ENCODE measurements around the gene IL3RA. TPM values are rescaled to one million over a fixed set of nuclear protein-coding genes. Genes with fewer than 3 reads are reported as not detected.

The IL3RA gene
- total and polyA plus RNA-seq, 2 of the 8 experiments (the other 6 are each of a cell fraction or from before 2014, with no cell fraction given): 0.11 TPM; not detected in 1

GRCh38 chrX:1403228-1403627 lies 66.6 kb downstream of the IL3RA start:
- H3K27me3 ChIP-seq (replicated peaks in 1 of 4; ENCODE audit: control insufficient read depth in 3 of 4, extremely low read depth in 1 of 4, insufficient read depth in 3 of 4, low read length in 3 of 4): no peaks in the 10 kb centered on the region
- H3K9ac ChIP-seq (replicated peaks in 1 of 4; ENCODE audit: extremely low read depth in 1 of 4, low read depth in 3 of 4, low read length in 3 of 4): no peak overlapping the region
- 96% methylated on average over 10 of the region's 10 CpGs; no CpG with 5 or more reads in 1 of the 2 experiments for WGBS, 2 experiments (ENCODE audit: extremely low coverage in 1 of 2, insufficient coverage in 1 of 2, insufficient read length in 1 of 2, insufficient replicate concordance in 2 of 2, low coverage in 1 of 2, low lambda C conversion rate in 2 of 2, missing lambda C conversion rate in 1 of 2)
- H3K27ac ChIP-seq (ENCODE audit: low read depth, low read length): no peak overlapping the region
- H4K91ac ChIP-seq (replicated peaks; ENCODE audit: insufficient read length, low read length): no peak overlapping the region
- H4K8ac ChIP-seq (ENCODE audit: extremely low read depth, insufficient read depth, low read length): no peak overlapping the region
- H3K9me3 ChIP-seq (ENCODE audit: insufficient read depth in 2 of 2, low read depth in 1 of 2, low read length in 1 of 2): no peaks in the 10 kb centered on the region
- H3K14ac ChIP-seq (ENCODE audit: insufficient read length): no peak overlapping the region
- DNase-seq (ENCODE audit: low read depth in 1 of 2, low spot score in 2 of 2): no peak
- peaks cover 7 to 26% of the 10 kb centered on the region in 2 experiments for H4K20me1 ChIP-seq (replicated peaks in 1 of 2; ENCODE audit: control insufficient read depth in 1 of 2, insufficient read depth in 2 of 2, low read length in 2 of 2)
- H3K23me2 ChIP-seq (ENCODE audit: low read depth, low read length): peaks cover 41% of the 10 kb centered on the region; the same call in 1 of the 2 replicates
- H3K4me2 ChIP-seq (ENCODE audit: insufficient read depth in 1 of 2, low read depth in 2 of 2, low read length in 2 of 2): no peak overlapping the region
- H3K36me3 ChIP-seq (ENCODE audit: control insufficient read depth in 2 of 4, insufficient read depth in 4 of 4, low read length in 3 of 4): peaks cover 14 to 71% (median 54%) of the 10 kb centered on the region in 4 experiments
- no peak overlapping the region for H3K4ac ChIP-seq (replicated peaks; ENCODE audit: insufficient read length, low read depth, low read length)
- no peak overlapping the region for H2BK5ac ChIP-seq (ENCODE audit: low read depth, low read length)
- no peak overlapping the region for H2BK12ac ChIP-seq (ENCODE audit: low read depth, low read length)
- H4K5ac ChIP-seq (ENCODE audit: insufficient read length, low read depth, low read length): no peak overlapping the region
- H3K23ac ChIP-seq (ENCODE audit: insufficient read length): no peak overlapping the region
- H3K4me1 ChIP-seq (replicated peaks in 1 of 4; ENCODE audit: control insufficient read depth in 3 of 4, insufficient read depth in 4 of 4, low read length in 3 of 4): peaks cover 0 to 9% (median 3%) of the 10 kb centered on the region in 4 experiments; a peak in 4 of 7 replicates
- no peak overlapping the region for H2BK20ac ChIP-seq (ENCODE audit: low read length)
- CTCF ChIA-PET (ENCODE audit: partially characterized antibody): no interaction called here
- no peaks in the 10 kb centered on the region; the same call in 1 of the 2 replicates for H3K79me1 ChIP-seq (ENCODE audit: low read depth, low read length)
- no peak for FAIRE-seq
- no peak overlapping the region for H3K4me3 ChIP-seq (ENCODE audit: extremely low read depth in 1 of 4, insufficient read depth in 2 of 4, low read depth in 3 of 4, low read length in 4 of 4)
- no peaks in the 10 kb centered on the region for H3K79me2 ChIP-seq (ENCODE audit: control insufficient read depth in 1 of 2, insufficient read depth in 2 of 2, low read length in 2 of 2)
- H3K18ac ChIP-seq (ENCODE audit: extremely low read depth, low read length): no peak overlapping the region
- no peak overlapping the region for H2AFZ ChIP-seq (ENCODE audit: low read length)
- H3K56ac ChIP-seq (replicated peaks; ENCODE audit: insufficient read length, low read depth, low read length): no peak overlapping the region
- POLR2A ChIA-PET (ENCODE audit: partially characterized antibody): no interaction called here
- H2AK5ac ChIP-seq (ENCODE audit: low read depth, low read length): no peak overlapping the region
- no peak overlapping the region for H2BK120ac ChIP-seq (replicated peaks; ENCODE audit: low read depth, low read length)
- no peak overlapping the region for H2BK15ac ChIP-seq (ENCODE audit: low read length)
- no peak for TF ChIP-seq RBBP5 (IDR thresholded peaks at IDR 0.05; ENCODE audit: borderline replicate concordance, low read depth, low read length)
- TF ChIP-seq EP300 (IDR thresholded peaks at IDR 0.05; ENCODE audit: borderline replicate concordance in 1 of 2, low read depth in 2 of 2, low read length in 2 of 2): no peak
- TF ChIP-seq SIN3A (conservative IDR thresholded peaks at IDR 0.05 in 1 of 2, IDR thresholded peaks at IDR 0.05 in 1 of 2; ENCODE audit: low read depth in 1 of 2, low read length in 2 of 2): no peak
- TF ChIP-seq HDAC2 (IDR thresholded peaks at IDR 0.05; ENCODE audit: borderline replicate concordance in 1 of 2, low read depth in 2 of 2, low read length in 2 of 2): no peak
- TF ChIP-seq EZH2 (IDR thresholded peaks at IDR 0.05; ENCODE audit: low read depth, low read length, severe bottlenecking): no peak
- TF ChIP-seq CBX5 (IDR thresholded peaks at IDR 0.05; ENCODE audit: low read depth, low read length): no peak

All from H1 (cell line).